HL-60 (cell line): Measurements from ENCODE around the gene KRTAP10-8.
"Not testable (repeated sequence)": the region's sequence is repeated elsewhere in the genome, so short reads cannot be mapped to it uniquely, and the experiment has no call there.

ENCODE experiments used
- DNase-seq, 2 experiments: peaks; one replicate each; pipeline ENCODE4 v3.0.0-alpha.2; 2010 to 2020; ENCODE audit warnings: low read depth in 1 of 2, low spot score in 1 of 2
- H3K27ac ChIP-seq: fragments of 250-450 bp; sonication (Bioruptor Pico); replicated peaks from 2 replicates; pipeline ENCODE4 v1.5.1; 2020; ENCODE audit warnings: mild to moderate bottlenecking, moderate library complexity
- H3K27me3 ChIP-seq: fragments of 250-450 bp; sonication (Bioruptor Pico); 2 replicates; pipeline ENCODE4 v1.5.1; 2021; ENCODE audit warnings: mild to moderate bottlenecking, moderate library complexity; ENCODE audit not compliant: insufficient read depth, poor library complexity, severe bottlenecking
- H3K4me3 ChIP-seq: replicated peaks from 2 replicates; pipeline ENCODE4 v1.5.1; 2011; ENCODE audit warnings: mild to moderate bottlenecking, control low read depth, low read length; ENCODE audit not compliant: insufficient read depth
- CTCF ChIP-seq: IDR thresholded peaks from one replicate; pipeline ENCODE4 v1.5.1; 2011; ENCODE audit warnings: low read length, control low read depth, inconsistent platforms; ENCODE audit not compliant: insufficient read depth
- GABPA ChIP-seq: IDR thresholded peaks from 2 replicates; pipeline ENCODE4 v1.6.1; 2012; ENCODE audit warnings: low read depth
- POLR2AphosphoS5 ChIP-seq: IDR thresholded peaks from 2 replicates; pipeline ENCODE4 v1.6.1; 2012; ENCODE audit warnings: low read depth
- REST ChIP-seq: IDR thresholded peaks from 2 replicates; pipeline ENCODE4 v1.6.1; 2012; ENCODE audit warnings: low read depth; ENCODE audit not compliant: insufficient replicate concordance
- SPI1 ChIP-seq: IDR thresholded peaks from 2 replicates; pipeline ENCODE4 v1.6.1; 2012; ENCODE audit warnings: low read depth, mild to moderate bottlenecking, borderline replicate concordance

Gene KRTAP10-8

GRCh38 chr21:44658913-44659595 lies 47.2 kb downstream of the KRTAP10-8 start:
- TF ChIP-seq REST (no peak), GABPA (no peak), SPI1 (no peak), CTCF (no peak), POLR2AphosphoS5 (no peak)

GRCh38 chr21:44661567-44661966 lies 49.7 kb downstream of the KRTAP10-8 start:
- H3K27me3 ChIP-seq, DNase-seq, H3K27ac ChIP-seq, H3K4me3 ChIP-seq: not testable (repeated sequence)

More at GRCh38 chr21:44658913-44659595, 47.2 kb downstream of the KRTAP10-8 start:
- DNase-seq, result no peak
- Histone ChIP-seq H3K4me3 (no peak overlapping the region), H3K27me3 (no peaks in the 10 kb centered on the region), H3K27ac (no peak overlapping the region)
